ENCODE data around the gene ATP6V1G2. TPM values are rescaled to one million over a fixed set of nuclear protein-coding genes. Genes with fewer than 3 reads are reported as not detected.
A peak's percentile ranks its signal among the peaks of the same experiment; 100 is the strongest.
"Not testable (repeated sequence)": the region's sequence is repeated elsewhere in the genome, so short reads cannot be mapped to it uniquely, and the experiment has no call there.

The ATP6V1G2 gene
- polyA plus RNA-seq, 10 donors = 2.5 to 5.9 (median 3.9) TPM

DNA sequence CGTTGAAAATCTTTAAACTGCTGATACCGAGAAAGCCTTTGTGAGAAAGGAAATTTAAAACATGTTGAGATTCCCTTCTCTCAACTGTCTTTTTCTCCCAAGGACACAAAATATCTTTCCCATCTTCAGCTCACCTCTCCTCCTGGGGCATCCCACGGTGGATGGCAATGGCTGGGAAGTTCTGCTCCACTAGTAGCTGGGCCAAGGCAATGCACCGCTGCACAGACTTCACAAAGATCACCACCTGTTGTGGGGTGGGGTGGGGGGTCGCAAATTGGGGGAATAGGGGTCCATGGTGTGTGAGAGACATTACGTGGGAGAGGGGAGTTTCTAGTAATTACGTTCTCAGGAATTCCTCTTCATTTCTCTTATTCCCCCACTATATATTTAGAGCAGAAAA lies 15.2 kb downstream of the ATP6V1G2 start:
- no peak for DNase-seq

DNA sequence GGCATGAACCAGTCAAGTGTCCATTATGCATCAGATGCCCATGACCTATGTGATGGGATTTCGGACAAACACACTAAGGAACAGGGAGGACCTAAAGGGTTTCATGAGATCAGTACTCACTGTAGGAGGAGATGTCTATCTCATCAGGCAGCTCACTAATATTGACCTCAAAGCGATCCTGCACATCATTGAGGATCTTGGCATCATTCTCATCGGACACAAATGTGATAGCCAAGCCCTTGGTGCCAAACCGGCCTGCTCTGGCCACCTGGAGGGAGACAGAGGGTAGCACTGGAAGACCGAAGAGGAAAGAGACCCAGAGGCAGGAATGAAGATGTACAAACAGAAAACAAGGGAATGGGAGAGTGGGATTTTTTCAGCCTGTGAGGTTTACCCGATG lies 15.7 kb downstream of the ATP6V1G2 start:
- no peak for DNase-seq

DNA sequence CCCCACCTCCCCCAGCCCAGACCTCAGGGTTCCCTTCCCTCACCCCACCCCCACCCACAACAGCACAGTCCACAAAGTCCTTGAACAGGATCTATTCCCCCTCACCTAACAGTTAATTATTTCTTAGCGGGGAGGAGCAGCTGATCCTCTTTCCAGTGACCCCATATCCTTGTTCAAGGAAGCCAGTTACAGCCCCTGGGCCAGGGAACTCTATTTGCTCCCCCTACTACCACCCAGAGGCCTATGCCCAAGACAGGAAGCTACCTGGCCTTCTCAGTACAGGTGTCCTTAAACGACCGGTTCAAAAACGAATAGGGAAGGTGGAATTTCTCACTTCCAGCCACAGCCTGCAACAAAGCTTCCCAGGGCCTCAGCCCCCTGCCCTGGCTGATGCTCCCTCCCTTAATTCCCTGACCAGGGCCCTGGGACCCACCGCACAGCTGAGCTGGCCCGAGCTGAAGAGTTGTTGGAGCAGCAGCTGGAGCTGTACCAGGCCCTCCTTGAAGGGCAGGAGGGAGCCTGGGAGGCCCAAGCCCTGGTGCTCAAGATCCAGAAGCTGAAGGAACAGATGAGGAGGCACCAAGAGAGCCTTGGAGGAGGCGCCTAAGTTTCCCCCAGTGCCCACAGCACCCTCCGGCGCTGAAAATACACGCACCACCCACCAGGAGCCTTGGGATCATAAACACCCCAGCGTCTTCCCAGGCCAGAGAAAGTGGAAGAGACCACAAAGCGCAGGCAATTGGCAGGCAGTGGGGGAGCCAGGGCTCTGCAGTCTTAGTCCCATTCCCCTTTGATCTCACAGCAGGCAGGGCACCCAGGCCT lies 16.9 kb downstream of the ATP6V1G2 start:
- DNase-seq = no peak

DNA sequence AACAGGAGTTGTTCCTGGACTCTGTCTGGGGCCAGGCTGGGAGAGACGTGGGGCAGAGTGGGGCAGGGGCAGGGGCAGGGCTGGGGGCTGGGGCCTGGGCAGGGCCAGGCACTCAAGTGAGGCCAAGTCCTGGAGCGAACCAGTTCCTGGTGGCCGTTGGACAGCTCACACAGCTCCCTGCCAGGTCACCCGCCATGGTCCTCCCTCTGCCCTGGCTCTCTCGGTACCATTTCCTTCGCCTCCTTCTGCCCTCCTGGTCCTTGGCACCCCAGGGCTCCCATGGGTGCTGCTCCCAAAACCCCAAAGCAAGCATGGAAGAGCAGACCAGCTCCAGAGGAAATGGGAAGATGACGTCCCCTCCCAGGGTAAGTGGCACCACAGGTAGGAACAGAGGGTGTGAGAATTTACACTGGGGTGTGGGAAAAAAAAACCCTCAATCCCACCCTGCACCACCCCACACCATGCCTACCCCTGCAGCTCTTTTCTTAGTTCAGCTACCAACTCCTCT lies 17.5 kb downstream of the ATP6V1G2 start, which contains the start of gene MCCD1:
Gene MCCD1, plus strand, starts transcription at position 142 of the 508 bp plus-strand sequence. Its CDS starts 53 bp downstream, at position 195.
- DNase-seq = no peak

DNA sequence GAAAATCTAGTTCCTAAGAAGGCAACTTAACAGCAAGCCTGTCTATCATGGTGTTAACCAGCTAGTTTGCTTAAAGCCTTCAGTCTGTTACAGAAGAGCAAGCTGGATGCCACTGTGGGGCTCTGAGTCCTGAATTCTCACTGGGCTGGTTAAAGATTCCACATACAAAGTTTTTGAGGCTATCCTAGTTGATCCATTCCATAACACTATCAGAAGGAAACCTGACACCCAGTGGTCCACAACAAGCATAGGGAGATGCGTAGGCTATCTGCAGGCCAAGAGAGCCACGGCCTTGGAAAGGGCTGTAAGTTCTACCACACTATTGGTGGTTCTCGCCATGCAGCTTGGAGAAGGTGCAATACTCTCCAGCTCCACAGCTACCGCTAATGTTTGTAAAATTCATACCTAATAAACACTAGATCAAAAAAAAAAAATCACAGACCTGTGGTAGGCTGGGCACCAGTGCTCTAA lies 18.1 kb downstream of the ATP6V1G2 start:
- DNase-seq = no peak

DNA sequence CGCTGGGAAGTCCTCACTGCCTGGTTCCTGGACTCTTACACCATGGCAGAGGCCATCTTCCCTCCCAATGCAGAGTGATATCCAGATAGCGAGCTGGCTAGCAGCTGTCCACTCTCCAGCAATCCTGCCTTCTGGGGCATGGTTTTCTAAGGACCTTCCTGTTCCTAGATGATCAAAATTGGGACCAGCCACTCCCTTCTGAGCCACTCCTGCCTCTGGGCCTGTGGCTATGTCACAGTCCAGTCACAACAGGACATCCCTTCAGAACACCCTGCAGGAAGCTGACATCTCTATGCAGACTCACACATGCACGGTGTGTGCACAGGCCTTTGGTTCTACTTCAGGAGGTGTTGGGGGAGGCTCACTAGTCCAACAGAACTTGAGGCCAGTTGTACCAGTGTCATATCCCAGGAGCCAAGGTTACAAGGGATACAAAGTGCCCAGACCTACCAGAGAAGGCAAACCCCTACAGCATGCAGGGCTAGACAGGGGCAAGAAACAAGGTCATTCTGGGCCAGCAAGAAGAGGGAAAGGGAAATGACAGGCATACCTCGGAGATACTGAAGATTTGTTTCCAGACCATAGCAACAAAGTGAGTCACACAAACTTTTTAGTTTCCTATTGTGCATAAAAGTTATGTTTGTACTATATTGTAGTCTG lies 20.3 kb downstream of the ATP6V1G2 start:
- DNase-seq = no peak

DNA sequence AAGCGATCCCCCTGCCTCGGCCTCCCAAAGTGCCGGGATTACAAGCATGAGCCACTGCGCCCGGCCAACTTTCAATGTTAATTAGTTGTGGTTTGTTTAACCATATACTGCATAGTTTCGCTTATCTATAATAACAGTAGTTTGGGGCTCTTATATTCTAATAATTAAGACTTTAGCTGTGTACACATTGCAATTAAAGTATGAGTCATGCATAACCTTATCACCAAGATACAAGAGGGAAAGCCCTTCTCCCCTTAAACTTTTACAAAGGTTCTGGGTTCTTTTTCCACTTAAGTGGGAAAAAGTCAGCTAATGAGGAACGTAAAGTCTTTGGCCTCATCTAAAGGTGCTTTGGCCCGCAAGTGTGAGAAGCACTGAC lies 20.9 kb downstream of the ATP6V1G2 start:
- DNase-seq = no peak

DNA sequence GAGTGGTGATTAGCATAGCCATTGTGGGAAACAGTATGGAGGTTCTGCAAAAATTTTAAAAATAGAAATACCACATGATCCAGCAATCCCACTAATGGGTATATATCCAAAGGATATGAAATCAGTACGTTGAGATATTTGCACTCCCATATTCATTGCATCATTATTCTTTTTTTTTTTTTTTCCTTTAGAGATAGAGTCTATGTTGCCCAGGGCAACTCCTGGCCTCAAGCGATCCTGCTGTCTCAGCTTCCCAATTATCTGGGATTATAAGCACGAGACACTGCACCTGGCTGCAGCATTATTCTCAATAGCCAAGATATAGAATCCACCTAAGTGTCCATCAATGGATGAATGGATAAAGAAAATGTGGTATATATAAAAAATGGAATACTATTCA lies 24.6 kb downstream of the ATP6V1G2 start:
- no peak for DNase-seq

DNA sequence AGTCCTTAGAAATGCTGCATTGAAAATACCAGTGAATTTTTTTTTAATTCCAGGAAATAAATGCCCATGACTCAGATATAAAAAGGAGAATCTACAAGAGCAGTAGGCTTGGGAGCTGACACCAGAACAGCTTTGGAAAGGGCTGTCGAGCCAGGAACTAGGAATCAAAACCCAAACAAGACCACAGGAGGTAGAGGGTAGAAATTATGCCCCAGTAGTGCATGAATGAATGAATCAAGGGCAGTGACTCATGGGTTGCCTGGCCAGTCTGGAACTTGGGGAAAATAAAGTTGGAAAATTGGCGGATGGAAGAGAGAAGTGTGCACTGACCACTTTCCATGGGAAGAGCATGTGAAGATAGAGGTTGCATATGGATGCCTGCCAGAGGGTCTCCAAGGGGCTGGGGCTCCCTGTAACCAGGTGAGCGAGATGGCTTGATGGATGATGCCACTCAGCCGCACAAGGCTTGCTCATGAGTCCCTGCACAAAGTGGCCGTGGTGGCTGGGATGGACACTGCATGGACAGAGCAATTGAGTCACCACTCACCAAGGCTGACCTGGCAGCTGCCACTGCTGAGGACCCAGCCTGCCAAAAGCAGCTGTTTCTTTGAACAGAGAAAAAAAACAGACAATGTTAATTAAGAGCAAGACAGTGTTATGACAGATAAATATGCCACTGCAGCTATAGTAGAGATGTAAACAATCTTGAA lies 32.8 kb downstream of the ATP6V1G2 start:
- DNase-seq = no peak

DNA sequence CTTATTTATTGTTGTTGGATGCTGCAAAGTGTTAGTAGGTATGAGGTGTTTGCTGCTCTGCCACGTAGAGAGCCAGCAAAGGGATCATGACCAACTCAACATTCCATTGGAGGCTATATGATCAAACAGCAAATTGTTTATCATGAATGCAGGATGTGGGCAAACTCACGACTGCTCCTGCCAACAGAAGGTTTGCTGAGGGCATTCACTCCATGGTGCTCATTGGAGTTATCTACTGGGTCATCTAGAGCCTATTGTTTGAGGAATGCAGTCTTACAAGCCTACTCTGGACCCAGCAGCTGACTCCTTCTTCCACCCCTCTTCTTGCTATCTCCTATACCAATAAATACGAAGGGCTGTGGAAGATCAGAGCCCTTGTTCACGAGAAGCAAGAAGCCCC lies 36.4 kb downstream of the ATP6V1G2 start:
- no peak for DNase-seq

DNA sequence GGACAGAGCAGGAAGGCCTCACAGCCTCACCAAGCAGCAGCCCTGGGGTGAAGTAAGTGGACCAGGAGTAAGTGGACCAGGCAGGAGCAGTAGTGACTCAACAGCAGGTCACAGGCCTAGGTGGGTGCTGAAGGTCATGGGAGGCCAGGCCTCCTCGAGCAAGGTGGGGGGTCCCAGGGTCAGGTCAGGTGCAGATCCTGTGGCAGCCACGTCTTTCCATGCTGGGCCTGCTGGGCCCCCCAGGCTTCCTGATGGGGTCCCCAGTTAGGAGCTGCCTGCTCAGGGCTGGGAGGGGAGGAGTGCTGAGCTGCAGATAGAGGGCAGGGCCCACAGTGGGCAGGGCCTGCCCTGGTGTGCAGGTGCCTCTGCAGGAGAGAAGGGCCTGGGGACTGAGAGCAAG lies 37.4 kb downstream of the ATP6V1G2 start:
- DNase-seq = not testable (repeated sequence)

DNA sequence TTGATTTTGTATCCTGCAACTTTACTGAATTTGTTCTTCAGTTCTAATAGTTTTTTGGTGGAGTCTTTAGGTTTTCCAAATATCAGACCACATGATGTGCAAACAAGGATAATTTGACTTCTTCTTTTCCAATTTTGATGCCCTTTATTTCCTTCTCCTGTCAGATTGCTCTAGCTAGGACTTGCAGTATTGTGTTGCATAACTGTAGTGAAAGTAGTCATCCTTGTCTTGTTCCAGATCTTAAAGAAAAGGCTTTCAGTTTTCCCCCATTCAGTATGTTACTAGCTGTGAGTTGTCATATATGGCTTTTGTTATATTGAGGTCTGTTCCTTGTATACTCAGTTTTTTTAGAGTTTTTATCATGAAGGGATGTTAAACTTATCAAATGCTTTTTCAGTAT lies 43.8 kb downstream of the ATP6V1G2 start:
- DNase-seq = no peak

DNA sequence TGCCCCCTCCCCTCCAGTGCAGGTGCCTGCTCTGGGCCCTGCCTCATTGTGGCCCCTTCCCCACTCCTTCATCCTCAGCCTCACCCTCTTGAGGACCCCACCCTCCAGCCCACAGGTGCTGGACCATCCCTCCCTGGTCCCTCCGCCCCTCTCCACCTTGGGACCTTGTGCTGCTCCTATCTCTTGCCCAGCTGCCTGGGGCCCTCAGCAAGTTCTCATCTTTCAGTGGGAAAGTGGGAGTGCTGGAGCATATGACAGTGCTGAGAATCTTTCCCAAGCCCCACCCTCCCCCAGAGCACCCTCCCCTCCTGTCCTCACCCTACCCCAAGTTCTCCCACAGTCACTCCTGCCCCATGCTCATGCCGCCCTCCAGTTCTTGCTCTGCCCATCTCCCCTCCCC lies 46.8 kb downstream of the ATP6V1G2 start:
- DNase-seq = not testable (repeated sequence)

DNA sequence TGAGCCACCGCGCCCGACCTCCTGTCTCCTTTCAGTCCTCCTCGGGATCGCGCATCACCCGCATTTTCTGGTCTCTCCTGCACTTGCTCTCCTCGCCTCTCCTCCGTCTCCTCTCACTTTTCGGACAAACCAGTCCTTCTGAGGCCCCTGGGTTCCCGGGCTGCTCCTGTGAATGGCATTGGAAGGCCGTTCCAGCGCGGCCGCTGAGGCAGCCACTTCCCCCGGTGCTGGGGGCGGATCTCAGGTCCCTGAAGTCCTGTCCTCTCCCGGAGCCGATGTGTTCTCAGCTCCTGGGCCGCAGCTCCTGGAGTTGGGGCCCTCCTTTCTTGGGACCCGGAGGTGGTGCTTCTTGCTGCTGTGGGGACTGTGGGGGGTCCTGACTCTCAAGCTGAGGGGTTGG lies 47.7 kb downstream of the ATP6V1G2 start:
- no peak for DNase-seq

DNA sequence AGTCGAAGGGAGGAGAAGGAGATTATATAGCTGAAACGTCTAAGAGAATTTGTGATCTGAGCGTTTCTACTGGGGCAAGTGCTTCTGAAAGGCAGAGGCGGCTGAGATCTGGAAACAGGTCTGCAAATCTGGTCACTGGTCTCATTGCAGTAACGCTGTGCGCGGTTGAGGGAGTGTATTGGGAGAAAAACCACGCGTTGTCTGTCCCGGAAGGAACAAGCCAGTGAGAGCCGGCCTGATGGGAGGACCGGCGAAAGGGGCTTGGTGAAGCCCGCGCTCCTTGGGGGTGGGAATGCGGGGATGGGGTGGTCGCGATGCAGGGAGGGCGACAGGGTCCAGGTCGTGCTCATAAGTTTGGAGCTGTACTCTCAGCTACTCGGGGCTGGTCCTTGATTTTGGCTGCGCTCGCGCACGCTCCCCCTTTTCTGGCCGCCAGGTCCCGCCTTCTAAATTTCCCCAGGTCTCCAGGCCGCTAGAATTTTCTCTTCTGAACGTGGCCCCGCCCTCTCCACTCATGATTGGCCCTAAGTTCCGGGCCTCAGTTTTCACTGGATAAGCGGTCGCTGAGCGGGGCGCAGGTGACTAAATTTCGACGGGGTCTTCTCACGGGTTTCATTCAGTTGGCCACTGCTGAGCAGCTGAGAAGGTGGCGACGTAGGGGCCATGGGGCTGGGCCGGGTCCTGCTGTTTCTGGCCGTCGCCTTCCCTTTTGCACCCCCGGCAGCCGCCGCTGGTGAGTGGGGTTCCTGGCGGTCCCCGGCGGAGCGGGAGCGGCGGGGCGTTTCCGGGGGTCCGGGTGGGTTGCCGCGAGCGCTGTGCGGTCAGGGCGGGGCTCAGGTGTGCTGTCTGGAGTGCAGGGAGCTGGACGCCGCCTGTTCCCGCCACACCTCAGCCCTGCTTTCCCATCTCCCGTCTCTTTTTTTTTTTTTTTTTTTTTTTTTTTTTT lies 48.6 kb downstream of the ATP6V1G2 start, which contains the start of gene MICB:
Gene MICB, plus strand, starts transcription at position 615 of the 946 bp plus-strand sequence. Its CDS starts 49 bp downstream, at position 664.
- DNase-seq = peak; percentile 36 to 75 (median 52)

DNA sequence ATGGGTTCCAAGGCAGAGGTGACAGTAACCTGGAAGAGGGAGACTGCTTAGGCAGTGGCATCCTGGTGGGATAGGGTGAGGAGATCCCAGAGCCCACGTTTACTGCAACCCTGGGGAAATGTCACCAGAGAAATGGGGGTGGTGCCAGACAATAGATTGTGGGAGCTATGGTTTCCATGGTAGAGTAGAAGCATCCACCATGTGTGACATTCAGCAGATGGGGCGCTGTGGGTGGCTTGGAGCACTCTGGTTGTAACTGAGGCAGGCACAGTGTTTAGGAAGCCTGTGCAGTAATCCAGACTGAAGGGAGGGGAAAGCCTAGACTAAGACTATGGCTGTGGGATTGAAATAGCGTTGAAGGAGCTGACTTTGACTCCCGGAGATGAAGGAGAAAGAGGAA lies 49.6 kb downstream of the ATP6V1G2 start:
- DNase-seq = not testable (repeated sequence)

DNA sequence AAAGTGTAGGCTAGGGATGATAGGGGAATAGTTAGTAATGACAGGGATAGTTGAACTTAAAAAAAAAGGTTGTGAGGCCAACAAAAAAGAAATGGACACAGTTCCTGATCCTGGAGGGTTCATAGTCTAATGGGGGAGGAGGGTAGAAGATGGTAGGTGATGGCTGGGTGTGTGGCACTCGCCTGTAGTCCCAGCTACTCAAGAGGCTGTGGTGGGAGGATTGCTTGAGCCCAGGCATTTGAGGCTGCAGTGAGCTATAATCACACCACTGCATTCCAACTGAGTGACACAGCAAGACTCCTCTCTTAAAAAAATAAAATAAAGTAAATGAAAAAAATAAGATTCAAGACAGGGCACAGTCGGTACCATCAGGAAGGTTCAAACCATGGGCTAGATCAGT lies 50.8 kb downstream of the ATP6V1G2 start:
- DNase-seq = peak in 1 of 3 donors; percentile 7

Data from muscle of back (tissue), 11 donors.